ENCODE results near the gene GTF2IRD2.
"Not testable (repeated sequence)": the region's sequence is repeated elsewhere in the genome, so short reads cannot be mapped to it uniquely, and the experiment has no call there.

GRCh38 chr7:74772093-74772492, 79.3 kb downstream of the GTF2IRD2 start:
- not testable (repeated sequence) for TF ChIP-seq POLR2A, CTCF, EP300 (IDR thresholded peaks at IDR 0.05)

All from tibial nerve (tissue), 4 donors.